HFF-Myc (cell line): Measurements from ENCODE around the gene EPS8L3.

Experiments
- DNase-seq: peaks from one replicate; pipeline ENCODE4 v3.0.0-alpha.2; 2011; ENCODE audit warnings: low read depth; ENCODE audit errors: extremely low read depth
- H3K4me3 ChIP-seq: replicated peaks from 2 replicates; pipeline ENCODE4 v1.5.1; 2011; ENCODE audit warnings: low read depth, mild to moderate bottlenecking, control low read depth, low read length
- TF ChIP-seq, protein P1 (sequence below): IDR thresholded peaks from 2 replicates; pipeline ENCODE4 v1.5.1; 2012; ENCODE audit warnings: mild to moderate bottlenecking, low read depth, low read length, control low read depth; ENCODE audit errors: missing control alignments

EPS8L3 gene

DNA sequence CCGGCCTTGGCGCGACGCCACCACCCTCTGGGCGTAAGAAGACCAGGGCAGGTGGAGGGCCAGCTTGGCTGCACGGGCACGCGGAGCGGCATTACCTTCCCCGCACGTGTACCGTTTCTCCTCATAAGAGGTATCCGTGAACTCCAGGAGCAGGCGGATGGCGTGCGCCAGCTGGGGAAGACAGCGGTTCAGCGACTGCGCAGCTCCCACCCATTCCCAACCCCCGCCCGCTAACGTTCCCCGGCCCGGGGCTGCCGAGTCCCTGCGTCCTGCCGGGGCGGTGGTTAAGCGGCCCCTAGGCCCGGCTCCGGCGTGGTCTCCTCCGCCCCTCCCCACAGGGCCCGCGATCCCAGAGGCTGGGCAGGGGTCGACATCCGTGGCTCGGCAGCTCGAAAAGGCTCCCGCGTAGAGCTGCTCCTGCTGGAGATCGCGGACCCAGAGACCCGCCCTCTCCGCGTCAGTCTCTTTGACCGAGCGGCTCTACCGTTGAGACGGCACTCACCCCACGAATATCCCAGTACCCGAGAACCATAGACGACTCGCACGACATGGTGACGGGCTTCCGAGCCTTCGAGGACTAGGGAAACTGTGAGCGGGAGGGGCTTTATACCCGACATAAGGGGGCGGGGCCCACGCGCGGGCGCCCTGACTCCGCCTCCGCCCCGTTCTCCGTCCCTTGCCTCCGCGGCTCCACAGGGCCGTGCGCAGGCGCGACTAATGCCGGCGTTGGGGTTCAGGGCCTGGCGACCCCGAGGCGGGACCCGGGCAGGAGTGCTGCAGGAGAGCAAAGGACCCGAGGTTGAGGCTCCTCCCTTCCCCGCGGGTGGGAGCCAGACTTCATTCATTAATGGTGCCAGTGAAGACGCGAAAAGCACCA lies 23.7 kb downstream of the EPS8L3 start:
- TF ChIP-seq, protein P1, sequence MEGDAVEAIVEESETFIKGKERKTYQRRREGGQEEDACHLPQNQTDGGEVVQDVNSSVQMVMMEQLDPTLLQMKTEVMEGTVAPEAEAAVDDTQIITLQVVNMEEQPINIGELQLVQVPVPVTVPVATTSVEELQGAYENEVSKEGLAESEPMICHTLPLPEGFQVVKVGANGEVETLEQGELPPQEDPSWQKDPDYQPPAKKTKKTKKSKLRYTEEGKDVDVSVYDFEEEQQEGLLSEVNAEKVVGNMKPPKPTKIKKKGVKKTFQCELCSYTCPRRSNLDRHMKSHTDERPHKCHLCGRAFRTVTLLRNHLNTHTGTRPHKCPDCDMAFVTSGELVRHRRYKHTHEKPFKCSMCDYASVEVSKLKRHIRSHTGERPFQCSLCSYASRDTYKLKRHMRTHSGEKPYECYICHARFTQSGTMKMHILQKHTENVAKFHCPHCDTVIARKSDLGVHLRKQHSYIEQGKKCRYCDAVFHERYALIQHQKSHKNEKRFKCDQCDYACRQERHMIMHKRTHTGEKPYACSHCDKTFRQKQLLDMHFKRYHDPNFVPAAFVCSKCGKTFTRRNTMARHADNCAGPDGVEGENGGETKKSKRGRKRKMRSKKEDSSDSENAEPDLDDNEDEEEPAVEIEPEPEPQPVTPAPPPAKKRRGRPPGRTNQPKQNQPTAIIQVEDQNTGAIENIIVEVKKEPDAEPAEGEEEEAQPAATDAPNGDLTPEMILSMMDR, result no peak
- peak overlapping the region; percentile 66 for H3K4me3 ChIP-seq
- DNase-seq, result no peak

DNA sequence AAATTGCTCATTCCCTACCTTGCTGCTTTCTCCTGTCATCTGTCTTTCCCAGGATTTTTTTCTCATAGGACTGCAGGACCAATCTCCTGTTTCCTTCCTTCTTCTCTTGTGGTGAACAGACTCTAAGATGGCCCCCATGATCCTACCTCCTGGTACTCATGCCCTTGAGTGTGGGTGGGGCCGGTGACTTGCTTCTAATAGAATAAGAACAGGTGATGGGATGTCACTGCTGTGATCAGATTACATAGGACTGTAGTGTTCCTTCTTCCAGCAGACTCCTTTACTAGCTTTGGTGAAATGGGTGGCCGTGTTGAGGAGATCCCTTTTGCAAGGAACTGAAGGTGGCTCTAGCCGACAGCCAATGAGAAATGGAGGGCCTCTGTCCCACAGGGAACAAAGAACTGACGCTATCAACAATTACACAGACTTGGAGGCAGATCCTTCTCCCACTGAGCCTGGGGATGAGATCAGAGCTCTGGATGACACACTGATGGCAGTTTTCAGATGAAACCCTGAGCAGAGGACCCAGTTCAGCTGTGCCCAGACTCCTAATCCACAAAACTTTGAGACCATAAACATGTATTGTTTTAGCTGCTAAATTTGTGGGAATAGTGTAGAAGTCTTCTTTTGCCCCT lies 30.4 kb downstream of the EPS8L3 start:
- no peak for DNase-seq
- TF ChIP-seq, protein P1, result no peak

DNA sequence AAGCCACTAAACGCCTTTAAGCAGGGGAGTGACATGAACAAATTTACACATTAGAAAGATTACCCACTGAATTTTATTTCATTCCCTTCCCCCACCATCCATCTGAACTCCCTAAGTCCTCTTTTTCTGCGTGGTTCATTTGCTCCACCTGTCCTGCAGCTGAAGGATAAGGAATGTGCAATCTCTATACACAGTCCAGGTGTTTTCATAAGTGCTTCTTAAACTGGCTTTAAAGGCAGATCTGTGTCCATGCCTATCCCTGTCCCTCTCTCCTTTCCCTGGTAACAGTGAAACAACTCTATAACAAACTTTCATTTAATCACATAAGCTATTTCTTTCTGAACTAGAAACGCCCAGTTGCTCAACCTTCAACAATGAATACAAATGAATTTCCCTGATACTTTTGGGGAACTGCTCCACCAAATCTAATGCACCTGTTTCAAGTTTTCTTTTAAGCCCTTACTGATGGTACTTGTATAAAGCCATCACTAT lies 31.3 kb downstream of the EPS8L3 start:
- TF ChIP-seq, protein P1, result no peak
- DNase-seq, result no peak
- H3K4me3 ChIP-seq, result no peak overlapping the region

More for the DNA sequence above, 30.4 kb downstream of the EPS8L3 start:
- no peak overlapping the region for H3K4me3 ChIP-seq

DNA sequence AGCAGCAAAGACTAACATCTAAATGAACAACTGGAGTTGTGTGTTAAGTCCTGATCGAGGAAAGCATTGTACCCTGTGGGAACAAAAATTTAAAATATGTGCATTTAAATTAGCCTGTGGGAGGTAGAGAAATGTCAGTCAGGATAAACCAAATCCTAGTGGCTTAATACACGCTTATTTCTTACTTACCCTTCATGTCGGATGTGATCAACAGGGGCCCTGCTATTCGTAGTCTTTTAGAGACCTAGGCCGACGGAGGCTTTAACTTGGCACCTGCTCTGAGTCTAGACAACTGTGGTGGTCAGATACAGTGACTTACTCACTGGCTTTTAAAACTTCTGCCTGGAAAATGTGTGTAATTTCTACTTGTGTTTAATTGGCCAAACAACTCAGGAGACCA lies 33.1 kb downstream of the EPS8L3 start:
- no peak for DNase-seq
- TF ChIP-seq, protein P1, result no peak

DNA sequence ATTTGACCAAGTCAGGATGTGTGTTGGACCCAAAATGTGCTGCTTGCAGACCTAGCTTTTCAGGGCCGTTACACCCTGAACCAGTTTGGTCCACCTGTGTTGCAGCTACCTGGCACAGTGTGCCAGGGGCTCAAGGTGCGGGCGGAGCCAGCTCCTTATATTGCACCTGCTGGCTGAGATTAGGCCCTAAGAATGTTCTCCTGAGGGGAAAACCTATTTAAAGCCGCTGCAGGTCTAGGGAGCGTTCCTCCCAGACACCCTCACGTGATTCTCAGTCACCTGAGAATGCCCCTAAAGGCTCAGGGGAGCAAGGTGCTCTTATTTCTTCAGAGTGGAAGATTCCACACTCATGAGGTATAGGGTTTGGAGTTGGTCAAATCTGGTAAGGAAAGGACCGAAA lies 34.9 kb downstream of the EPS8L3 start:
- TF ChIP-seq, protein P1, result no peak
- H3K4me3 ChIP-seq, result no peak overlapping the region
- DNase-seq, result no peak

More for the DNA sequence above, 33.1 kb downstream of the EPS8L3 start:
- H3K4me3 ChIP-seq, result no peak overlapping the region

DNA sequence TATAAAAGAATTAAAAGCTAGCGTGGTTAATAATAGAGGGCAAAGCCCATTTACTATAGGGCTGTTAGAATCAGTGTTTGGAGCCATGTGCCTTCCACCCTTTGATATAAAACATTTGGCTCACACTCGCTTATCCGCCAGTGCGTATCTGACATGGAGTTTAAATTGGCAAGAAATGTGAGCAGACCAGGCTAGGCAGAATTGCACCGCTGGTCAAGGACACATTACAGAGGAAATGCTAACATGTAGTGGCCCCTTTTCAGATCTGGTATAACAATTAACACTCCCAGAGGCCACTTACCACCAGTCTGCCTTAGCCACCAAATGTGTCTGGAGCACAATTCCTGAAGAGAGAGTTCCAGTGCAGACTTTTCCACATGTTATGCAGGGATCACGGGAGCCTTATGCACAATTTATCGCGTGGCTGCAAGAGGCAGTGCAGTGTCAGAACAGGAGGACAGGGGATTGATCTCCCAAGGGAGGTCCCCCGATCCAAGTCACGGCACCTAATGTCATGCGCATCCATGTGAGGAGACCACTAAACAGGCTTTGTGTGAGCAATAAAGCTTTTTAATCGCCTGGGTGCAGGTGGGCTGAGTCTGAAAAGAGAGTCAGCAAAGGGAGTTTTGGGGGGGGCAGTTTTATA lies 36.9 kb downstream of the EPS8L3 start:
- H3K4me3 ChIP-seq, result no peak overlapping the region
- TF ChIP-seq, protein P1, result no peak
- no peak for DNase-seq
